ENCODE data around the gene JAG2. TPM values are rescaled to one million over a fixed set of nuclear protein-coding genes. Genes with fewer than 3 reads are reported as not detected.

JAG2 gene
- total RNA-seq, 1 donor from 2014 or later = 2.5 TPM

- intact Hi-C loops (cut with micrococcal nuclease) = loop anchor here (10.0 kb wide), 1 partner anchor 71 kb away; the partner anchor contains the start of gene JAG2
These were observed 75.0 kb downstream of the JAG2 start for GRCh38 chr14:105093431-105094192.

GRCh38 chr14:105093038-105093430 is 75.5 kb downstream of the JAG2 start:
- intact Hi-C loops (cut with micrococcal nuclease) = loop anchor here (10.0 kb wide), 1 partner anchor 72 kb away; the partner anchor contains the start of gene JAG2

- intact Hi-C loops (cut with micrococcal nuclease) = loop anchor here (10.0 kb wide), 1 partner anchor 72 kb away; the partner anchor contains the start of gene JAG2
These were observed 76.2 kb downstream of the JAG2 start for GRCh38 chr14:105092171-105093037.

GRCh38 chr14:105091517-105092170 is 76.9 kb downstream of the JAG2 start:
- intact Hi-C loops (cut with micrococcal nuclease) = loop anchor here (10.0 kb wide), 1 partner anchor 73 kb away; the partner anchor contains the start of gene JAG2

- intact Hi-C loops (cut with micrococcal nuclease) = loop anchor here (10.0 kb wide), 1 partner anchor 74 kb away; the partner anchor contains the start of gene JAG2
These were observed 77.5 kb downstream of the JAG2 start for GRCh38 chr14:105091054-105091516.

Other genes with a start within 250 kb of the JAG2 start
- gene PLD4, start 243.9 kb downstream of the JAG2 start, total RNA-seq = 0.11 TPM in 2 replicates
- 0.05 TPM in 1 of 2 replicates, not detected in the other for gene AHNAK2, start 190.4 kb downstream of the JAG2 start, total RNA-seq
- gene CLBA1, start 183.0 kb downstream of the JAG2 start, total RNA-seq = 1.2 and 1.3 TPM in 2 replicates
- 52.6 and 52.7 TPM in 2 replicates for gene CDCA4, start 147.7 kb downstream of the JAG2 start, total RNA-seq
- gene GPR132, start 103.3 kb downstream of the JAG2 start, total RNA-seq = 31.8 and 33.0 TPM in 2 replicates
- 16.4 and 16.7 TPM in 2 replicates for gene NUDT14, start 12.5 kb upstream of the JAG2 start, total RNA-seq
- 41.8 and 42.2 TPM in 2 replicates for gene BTBD6, start 79.8 kb upstream of the JAG2 start, total RNA-seq
- gene BRF1, start 132.2 kb upstream of the JAG2 start, total RNA-seq = 40.6 and 41.7 TPM in 2 replicates
- 32.2 and 34.6 TPM in 2 replicates for gene PACS2, start 146.0 kb upstream of the JAG2 start, total RNA-seq
- 3.8 and 5.7 TPM in 2 replicates for gene TEX22, start 229.8 kb upstream of the JAG2 start, total RNA-seq